Hepatocyte (in vitro differentiated cells): ENCODE data around the gene CEP85L.

Experiments
- EZH2phosphoT487 ChIP-seq: fragments of 200-600 bp; sonication (generic); IDR thresholded peaks from one replicate; pipeline ENCODE4 v1.6.1; 2018; ENCODE audit warnings: antibody characterized with exemption, mild to moderate bottlenecking, low read depth, moderate library complexity; ENCODE audit not compliant: unreplicated experiment, severe bottlenecking
- TF ChIP-seq, protein P1 (sequence below): fragments of 200-600 bp; sonication (generic); IDR thresholded peaks from 2 replicates; pipeline ENCODE4 v1.5.1; 2016; ENCODE audit warnings: antibody characterized with exemption, mild to moderate bottlenecking; ENCODE audit not compliant: poor library complexity

- TF ChIP-seq, protein P1, sequence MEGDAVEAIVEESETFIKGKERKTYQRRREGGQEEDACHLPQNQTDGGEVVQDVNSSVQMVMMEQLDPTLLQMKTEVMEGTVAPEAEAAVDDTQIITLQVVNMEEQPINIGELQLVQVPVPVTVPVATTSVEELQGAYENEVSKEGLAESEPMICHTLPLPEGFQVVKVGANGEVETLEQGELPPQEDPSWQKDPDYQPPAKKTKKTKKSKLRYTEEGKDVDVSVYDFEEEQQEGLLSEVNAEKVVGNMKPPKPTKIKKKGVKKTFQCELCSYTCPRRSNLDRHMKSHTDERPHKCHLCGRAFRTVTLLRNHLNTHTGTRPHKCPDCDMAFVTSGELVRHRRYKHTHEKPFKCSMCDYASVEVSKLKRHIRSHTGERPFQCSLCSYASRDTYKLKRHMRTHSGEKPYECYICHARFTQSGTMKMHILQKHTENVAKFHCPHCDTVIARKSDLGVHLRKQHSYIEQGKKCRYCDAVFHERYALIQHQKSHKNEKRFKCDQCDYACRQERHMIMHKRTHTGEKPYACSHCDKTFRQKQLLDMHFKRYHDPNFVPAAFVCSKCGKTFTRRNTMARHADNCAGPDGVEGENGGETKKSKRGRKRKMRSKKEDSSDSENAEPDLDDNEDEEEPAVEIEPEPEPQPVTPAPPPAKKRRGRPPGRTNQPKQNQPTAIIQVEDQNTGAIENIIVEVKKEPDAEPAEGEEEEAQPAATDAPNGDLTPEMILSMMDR, result no peak
- no peak for TF ChIP-seq EZH2phosphoT487
These were observed 151.0 kb downstream of the CEP85L start for GRCh38 chr6:118500130-118501015.
